BE2C (cell line): ENCODE measurements around the gene SEMA4D.

Experiments used
- DNase-seq: peaks from one replicate; pipeline ENCODE4 v3.0.0-alpha.2; 2020
- H3K27me3 ChIP-seq: fragments of 250-450 bp; sonication (Bioruptor Pico); 2 replicates; pipeline ENCODE4 v1.5.1; 2020; ENCODE audit warnings: mild to moderate bottlenecking
- H3K36me3 ChIP-seq: fragments of 250-450 bp; sonication (Bioruptor Pico); 2 replicates; pipeline ENCODE4 v1.5.1; 2020; ENCODE audit warnings: mild to moderate bottlenecking
- H3K4me1 ChIP-seq: fragments of 250-450 bp; sonication (Bioruptor Pico); 2 replicates; pipeline ENCODE4 v1.5.1; 2020
- H3K4me3 ChIP-seq: 2 replicates; pipeline ENCODE4 v1.5.1; 2011; ENCODE audit warnings: low read depth, low read length
- H3K9me3 ChIP-seq: fragments of 250-450 bp; sonication (Bioruptor Pico); 2 replicates; pipeline ENCODE4 v1.5.1; 2020
- CTCF ChIP-seq: IDR thresholded peaks from 2 replicates; pipeline ENCODE4 v1.5.1; 2012; ENCODE audit warnings: mild to moderate bottlenecking, low read depth, low read length

Gene SEMA4D

DNA sequence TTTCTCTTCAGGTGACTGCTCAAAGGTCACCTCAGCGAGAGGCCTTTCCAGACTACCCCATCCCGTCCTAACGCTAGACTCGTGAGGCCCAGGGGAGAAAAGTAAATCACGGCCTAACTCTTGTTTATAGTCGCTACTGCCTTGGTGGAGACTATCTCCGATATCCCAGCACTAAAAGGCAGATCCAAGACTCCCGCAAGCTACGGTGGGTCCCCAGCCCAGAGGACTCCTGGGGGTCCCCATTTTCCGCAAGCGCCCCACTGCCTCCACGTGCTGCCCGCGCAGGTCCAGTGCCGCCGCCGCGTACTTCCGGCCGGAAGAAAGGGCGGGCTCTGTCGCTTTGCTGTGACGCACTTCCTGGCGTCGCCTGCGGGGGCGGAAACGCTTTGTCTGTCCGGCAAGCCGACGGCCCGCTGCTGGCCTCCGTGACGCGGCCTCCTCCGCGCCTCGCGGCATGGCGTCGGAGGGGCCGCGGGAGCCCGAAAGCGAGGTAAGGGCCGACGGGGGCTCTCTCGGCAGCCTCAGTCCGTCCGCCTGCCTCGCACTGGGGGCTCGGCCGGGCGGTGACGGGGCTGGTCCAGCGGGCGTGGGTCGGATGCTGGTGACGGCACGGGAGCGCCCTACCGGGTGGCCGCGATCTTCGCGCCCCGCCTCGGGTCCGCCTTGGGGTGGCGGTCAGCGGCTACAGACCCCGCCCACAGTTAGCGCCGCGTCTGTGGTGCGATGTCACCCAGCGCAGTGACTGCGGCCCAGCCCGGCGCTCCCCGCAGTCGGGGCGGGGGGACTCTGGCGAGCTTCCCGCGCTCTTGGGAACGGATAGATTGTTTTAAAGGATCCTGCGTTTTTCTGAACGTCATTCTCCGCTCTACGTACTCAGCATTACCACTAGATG lies 179.5 kb downstream of the SEMA4D start, which contains the start of gene SECISBP2:
Gene SECISBP2, plus strand, starts transcription at position 378 of the 892 bp plus-strand sequence. Its CDS starts 77 bp downstream, at position 455.
- Histone ChIP-seq H3K36me3 (peaks cover 38% of the 10 kb centered on the region), H3K27me3 (no peaks in the 10 kb centered on the region), H3K4me1 (peaks cover 2% of the 10 kb centered on the region; the same call in 1 of the 2 replicates), H3K9me3 (no peaks in the 10 kb centered on the region), H3K4me3 (peak within 1 kb of the TSS; percentile 81)
- peak; percentile 97 for DNase-seq
- peak; percentile 80; the same call in 1 of the 2 replicates for TF ChIP-seq CTCF

- Histone ChIP-seq H3K9me3 (no peaks in the 10 kb centered on the region), H3K27me3 (no peaks in the 10 kb centered on the region), H3K4me1 (no peaks in the 10 kb centered on the region), H3K4me3 (no peak overlapping the region), H3K36me3 (peaks cover 42% of the 10 kb centered on the region)
- DNase-seq, result no peak
- TF ChIP-seq CTCF, result no peak
Measured at GRCh38 chr9:89317282-89317681, 180.6 kb downstream of the SEMA4D start.

- Histone ChIP-seq H3K4me3 (no peak overlapping the region), H3K4me1 (no peaks in the 10 kb centered on the region), H3K36me3 (peaks cover 50% of the 10 kb centered on the region), H3K9me3 (no peaks in the 10 kb centered on the region), H3K27me3 (no peaks in the 10 kb centered on the region)
- no peak for DNase-seq
- no peak for TF ChIP-seq CTCF
Measured at GRCh38 chr9:89315482-89315881, 182.4 kb downstream of the SEMA4D start.

DNA sequence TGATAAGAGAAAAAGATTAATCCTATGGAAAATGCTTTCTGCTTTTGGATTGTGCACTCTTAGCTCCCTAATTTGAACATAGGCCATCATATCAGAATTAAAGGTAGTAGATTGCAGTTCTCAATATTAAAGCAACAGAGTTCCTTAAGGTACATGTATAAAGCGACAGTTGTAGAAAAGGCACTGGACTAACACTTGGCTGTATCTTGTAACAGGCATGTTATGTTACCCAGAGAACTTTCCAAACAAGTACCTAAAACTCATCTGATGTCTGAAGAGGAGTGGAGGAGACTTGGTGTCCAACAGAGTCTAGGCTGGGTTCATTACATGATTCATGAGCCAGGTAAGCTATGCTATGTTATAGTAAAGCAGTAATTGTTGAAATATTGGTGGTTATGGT lies 183.0 kb downstream of the SEMA4D start:
- DNase-seq, result no peak
- Histone ChIP-seq H3K4me1 (no peaks in the 10 kb centered on the region), H3K36me3 (peaks cover 50% of the 10 kb centered on the region)

GRCh38 chr9:89313842-89314241 lies 184.1 kb downstream of the SEMA4D start:
- H3K9me3 ChIP-seq, result no peaks in the 10 kb centered on the region
- H3K4me3 ChIP-seq, result peak overlapping the region; percentile 74
- no peaks in the 10 kb centered on the region for H3K27me3 ChIP-seq
- DNase-seq, result no peak
- no peaks in the 10 kb centered on the region for H3K4me1 ChIP-seq
- H3K36me3 ChIP-seq, result peaks cover 50% of the 10 kb centered on the region
- no peak for TF ChIP-seq CTCF

More for the DNA sequence above, 183.0 kb downstream of the SEMA4D start:
- Histone ChIP-seq H3K4me3 (peak overlapping the region; percentile 74), H3K27me3 (no peaks in the 10 kb centered on the region), H3K9me3 (no peaks in the 10 kb centered on the region)
- TF ChIP-seq CTCF, result no peak

- no peaks in the 10 kb centered on the region for H3K9me3 ChIP-seq
- no peaks in the 10 kb centered on the region for H3K27me3 ChIP-seq
- H3K36me3 ChIP-seq, result peaks cover 40% of the 10 kb centered on the region
- H3K4me1 ChIP-seq, result no peaks in the 10 kb centered on the region
- no peak for TF ChIP-seq CTCF
- H3K4me3 ChIP-seq, result peak overlapping the region; percentile 74
- DNase-seq, result no peak
Measured at GRCh38 chr9:89312222-89312571, 185.7 kb downstream of the SEMA4D start.
